Endothelial cell of umbilical vein (primary cell): Measurements from ENCODE around the gene WDR89. TPM values are rescaled to one million over a fixed set of nuclear protein-coding genes. Genes with fewer than 3 reads are reported as not detected.

Source experiments
- BruUV-seq: library from RNA; stranded (reverse); fragments of 400-500 nt; replicated peaks from 2 replicates; lab custom pipeline; 2021; lab: Mats Ljungman, UMichigan
- CTCF ChIA-PET: fragments of 300-600, 350-600 bp; sonication (Branson Sonifier 250); formaldehyde crosslinking; loops from one replicate; lab custom pipeline; 2021; ENCODE audit warnings: antibody characterized with exemption, inconsistent platforms; lab: Charles Lee
- POLR2A ChIA-PET: fragments of 300-600, 350-600 bp; sonication (Branson Sonifier 250); formaldehyde crosslinking; loops from one replicate; lab custom pipeline; 2021; ENCODE audit warnings: antibody characterized with exemption, inconsistent platforms; lab: Charles Lee
- DNase-seq: peaks from one replicate; pipeline ENCODE4 v3.0.0-alpha.2; 2011; ENCODE audit warnings: low read depth, low spot score
- FAIRE-seq: peaks from 2 replicates; lab custom pipeline; 2011; peaks lifted over from hg19 to GRCh38; lab: Jason Lieb, UNC
- H2AFZ ChIP-seq: 2 replicates; pipeline ENCODE4 v1.6.0; 2012; ENCODE audit warnings: low read depth, low read length, control low read depth, inconsistent platforms
- H3K27ac ChIP-seq: 2 replicates; pipeline ENCODE4 v1.5.1; 2011; ENCODE audit warnings: low read depth, mild to moderate bottlenecking, control low read depth, low read length, moderate library complexity; ENCODE audit not compliant: insufficient read depth
- H3K27me3 ChIP-seq, 2 experiments: 2 replicates each; pipeline versions ENCODE4 v1.6.0 to v1.6.1; 2011; ENCODE audit warnings: low read length in 2 of 2, mixed read lengths in 1 of 2; ENCODE audit not compliant: control insufficient read depth in 2 of 2, insufficient read depth in 2 of 2
- H3K36me3 ChIP-seq, 2 experiments: 2 replicates in 1 of 2; 3 replicates in 1 of 2; pipeline ENCODE4 v1.5.1; 2011; ENCODE audit warnings: low read length in 2 of 2, mild to moderate bottlenecking in 1 of 2, moderate library complexity in 1 of 2; ENCODE audit not compliant: control insufficient read depth in 2 of 2, insufficient read depth in 2 of 2; ENCODE audit errors: extremely low read depth in 1 of 2
- H3K4me1 ChIP-seq: 3 replicates; pipeline ENCODE4 v1.5.1; 2011; ENCODE audit warnings: mild to moderate bottlenecking, low read length; ENCODE audit not compliant: control insufficient read depth, insufficient read depth; ENCODE audit errors: extremely low read depth
- H3K4me2 ChIP-seq: 2 replicates; pipeline ENCODE4 v1.6.1; 2011; ENCODE audit warnings: low read length, control low read depth, mixed read lengths; ENCODE audit not compliant: insufficient read depth
- H3K4me3 ChIP-seq, 3 experiments: fragments of 200-600 bp in 1 of 3; sonication (generic), shearing (Covaris generic) in 1 of 3; replicated peaks in 1 of 3; 2 replicates each; pipeline ENCODE4 v1.5.1; 2011 to 2016; ENCODE audit warnings: control low read depth in 3 of 3, low read length in 3 of 3, mild to moderate bottlenecking in 2 of 3, inconsistent platforms in 1 of 3, low read depth in 1 of 3, moderate library complexity in 1 of 3; ENCODE audit not compliant: insufficient read depth in 1 of 3
- H3K79me2 ChIP-seq: 2 replicates; pipeline ENCODE4 v1.6.0; 2012; ENCODE audit warnings: low read length, inconsistent platforms; ENCODE audit not compliant: control insufficient read depth, insufficient read depth
- H3K9ac ChIP-seq: replicated peaks from 2 replicates; pipeline ENCODE3; 2011; ENCODE audit warnings: low read length, control low read depth; ENCODE audit not compliant: insufficient read depth; ENCODE audit errors: extremely low read depth
- H3K9me1 ChIP-seq: replicated peaks from 3 replicates; pipeline ENCODE4 v1.6.0; 2011; ENCODE audit warnings: mild to moderate bottlenecking, low read length; ENCODE audit not compliant: control insufficient read depth, insufficient read depth; ENCODE audit errors: extremely low read depth
- H3K9me3 ChIP-seq: replicated peaks from 2 replicates; pipeline ENCODE4 v1.5.1; 2012; ENCODE audit warnings: low read length, inconsistent platforms; ENCODE audit not compliant: control insufficient read depth, insufficient read depth
- H4K20me1 ChIP-seq: replicated peaks from 2 replicates; pipeline ENCODE3; 2011; ENCODE audit warnings: mild to moderate bottlenecking, low read length; ENCODE audit not compliant: control insufficient read depth, insufficient read depth; ENCODE audit errors: extremely low read depth
- CTCF ChIP-seq, 2 donors: IDR thresholded peaks; 1 replicate in 1 of 2; 2 replicates in 1 of 2; pipeline ENCODE4 v1.5.1; 2011; ENCODE audit warnings: low read length in 2 of 2, mild to moderate bottlenecking in 2 of 2, moderate library complexity in 2 of 2, control low read depth in 1 of 2, inconsistent platforms in 1 of 2, low read depth in 1 of 2; ENCODE audit not compliant: insufficient read depth in 1 of 2; ENCODE audit errors: extremely low read depth in 1 of 2
- EZH2 ChIP-seq: IDR thresholded peaks from 2 replicates; pipeline ENCODE4 v1.6.1; 2012; ENCODE audit warnings: borderline replicate concordance, low read depth, mild to moderate bottlenecking, moderate library complexity, low read length, inconsistent platforms; ENCODE audit not compliant: severe bottlenecking
- FOS ChIP-seq: IDR thresholded peaks from 2 replicates; pipeline ENCODE4 v1.6.1; 2011; ENCODE audit warnings: mild to moderate bottlenecking, low read length, moderate library complexity, borderline replicate concordance; ENCODE audit not compliant: insufficient read depth
- GATA2 ChIP-seq: IDR thresholded peaks from 2 replicates; pipeline ENCODE4 v1.7.0; 2011; ENCODE audit warnings: low read depth, mild to moderate bottlenecking, moderate library complexity, mixed read lengths, low read length; ENCODE audit not compliant: insufficient read length, insufficient read depth
- JUN ChIP-seq: IDR thresholded peaks from 2 replicates; pipeline ENCODE4 v1.6.1; 2011; ENCODE audit warnings: borderline replicate concordance, low read depth; ENCODE audit not compliant: insufficient read length, insufficient read depth
- MYC ChIP-seq: IDR thresholded peaks from one replicate; pipeline ENCODE4 v1.6.1; 2011; ENCODE audit warnings: mild to moderate bottlenecking, low read depth, low read length
- POLR2A ChIP-seq: IDR thresholded peaks from 2 replicates; pipeline ENCODE4 v1.6.1; 2012; ENCODE audit warnings: low read depth, mild to moderate bottlenecking, control low read depth, low read length
- POLR2AphosphoS5 ChIP-seq: IDR thresholded peaks from 2 replicates; pipeline ENCODE4 v1.6.1; 2012; ENCODE audit warnings: low read depth, mild to moderate bottlenecking, control low read depth, low read length, moderate library complexity; ENCODE audit not compliant: insufficient read depth
- dilution Hi-C: fragments of 300-500 bp; cut with MboI; formaldehyde crosslinking; loops from one replicate; pipeline ENCODE4 v1.15.0; 2019; ENCODE audit warnings: low sequenced_read_pairs; ENCODE audit not compliant: extremely low pct_ligation_motif_present
- intact Hi-C: fragments of 100-400 bp; cut with micrococcal nuclease; formaldehyde crosslinking; loops from one replicate; pipeline ENCODE4 v1.10.0; 2022
- polyA plus RNA-seq, 4 experiments: library from polyadenylated mRNA; depleted of rRNA in 3 of 4; stranded (reverse) in 3 of 4; unstranded in 1 of 4; fragments of >200 nt; gene quantifications; 2 replicates each; pipeline versions ENCODE4 v1.2.1 to v1.2.3, GENCODE V29; 2011 to 2012; ENCODE audit warnings: missing spikeins in 1 of 4
- total RNA-seq: library from RNA; stranded (reverse); gene quantifications from 2 replicates; pipeline ENCODE4 v1.2.3, GENCODE V29; 2021

The WDR89 gene
- total and polyA plus RNA-seq, 2 donors (not counting 3 experiments of a cell fraction or from before 2014, with no cell fraction given), result 3.5 to 10.7 TPM

- intact Hi-C loops, result no loop called here
- Histone ChIP-seq H3K79me2 (no peaks in the 10 kb centered on the region), H3K9ac (no peak overlapping the region), H3K4me3 (no peak overlapping the region), H3K9me3 (no peaks in the 10 kb centered on the region), H3K4me1 (no peaks in the 10 kb centered on the region), H3K36me3 (no peaks in the 10 kb centered on the region), H3K27me3 (no peaks in the 10 kb centered on the region), H4K20me1 (no peaks in the 10 kb centered on the region), H3K9me1 (no peaks in the 10 kb centered on the region), H3K27ac (no peak overlapping the region), H3K4me2 (no peak overlapping the region), H2AFZ (no peak overlapping the region)
- no TSS peak for BruUV-seq
- POLR2A ChIA-PET, result no interaction called here
- CTCF ChIA-PET, result no interaction called here
- TF ChIP-seq EZH2 (no peak), POLR2A (no peak), JUN (no peak), MYC (no peak), FOS (no peak), POLR2AphosphoS5 (no peak), GATA2 (no peak), CTCF (IDR thresholded peaks at IDR 0.05; ENCODE audit: extremely low read depth in 1 of 2, insufficient read depth in 1 of 2, low read depth in 1 of 2, low read length in 2 of 2) (no peak)
- dilution Hi-C loops, result no loop called here
- no peak for DNase-seq
- FAIRE-seq, result no peak
Observed at GRCh38 chr14:63598807-63599206, 42.9 kb downstream of the WDR89 start.
